GM23338 (cell line): ENCODE measurements around the gene HECTD2. TPM values are rescaled to one million over a fixed set of nuclear protein-coding genes. Genes with fewer than 3 reads are reported as not detected.

Experiments
- ATAC-seq: fragments of 200-7000 bp; cut with Tn5 transposase; 3 replicates; pipeline ENCODE4 v1.9.1; 2020
- DNase-seq: peaks from one replicate; pipeline ENCODE4 v3.0.0-alpha.2; 2015; ENCODE audit warnings: low spot score
- H2AFZ ChIP-seq: fragments of 200-600 bp; sonication (generic); 2 replicates; pipeline ENCODE4 v1.8.0; 2016; ENCODE audit warnings: antibody characterized with exemption, mild to moderate bottlenecking, moderate library complexity
- H3F3A ChIP-seq: fragments of 200-600 bp; sonication (generic); replicated peaks from 2 replicates; pipeline ENCODE4 v1.8.0; 2017; ENCODE audit warnings: antibody characterized with exemption, mixed run types, low read depth
- H3K27ac ChIP-seq: fragments of 200-600 bp; sonication (generic); 2 replicates; pipeline ENCODE4 v1.6.1; 2016; ENCODE audit warnings: low read depth
- H3K27me3 ChIP-seq: fragments of 200-600 bp; sonication (generic); 2 replicates; pipeline ENCODE4 v1.8.0; 2016; ENCODE audit warnings: mild to moderate bottlenecking, mixed run types, moderate library complexity; ENCODE audit not compliant: insufficient read depth
- H3K36me3 ChIP-seq: fragments of 200-600 bp; sonication (generic); 2 replicates; pipeline ENCODE4 v1.8.0; 2016; ENCODE audit warnings: mild to moderate bottlenecking; ENCODE audit not compliant: insufficient read depth
- H3K4me1 ChIP-seq: fragments of 200-600 bp; sonication (generic); 2 replicates; pipeline ENCODE4 v1.8.0; 2016; ENCODE audit warnings: mild to moderate bottlenecking, moderate library complexity; ENCODE audit not compliant: insufficient read depth
- H3K4me2 ChIP-seq: fragments of 200-600 bp; sonication (generic); 2 replicates; pipeline ENCODE4 v1.7.1; 2017; ENCODE audit warnings: mixed run types
- H3K4me3 ChIP-seq: fragments of 200-600 bp; sonication (generic); 2 replicates; pipeline ENCODE4 v1.6.1; 2016; ENCODE audit warnings: mixed run types
- H3K79me2 ChIP-seq: fragments of 200-600 bp; sonication (generic); replicated peaks from 2 replicates; pipeline ENCODE4 v1.8.0; 2017; ENCODE audit warnings: mild to moderate bottlenecking; ENCODE audit not compliant: insufficient read depth
- H3K9me2 ChIP-seq: fragments of 200-600 bp; sonication (generic); 2 replicates; pipeline ENCODE4 v1.8.0; 2017; ENCODE audit not compliant: insufficient read depth
- H4K20me1 ChIP-seq: fragments of 200-600 bp; sonication (generic); replicated peaks from 2 replicates; pipeline ENCODE4 v1.8.0; 2017; ENCODE audit warnings: mild to moderate bottlenecking; ENCODE audit not compliant: insufficient read depth
- H3K27ac Mint-ChIP-seq: 2 replicates; pipeline ENCODE4 v1.8.0; 2020; ENCODE audit warnings: inconsistent platforms, mild to moderate bottlenecking, moderate library complexity, mixed read lengths
- H3K27me3 Mint-ChIP-seq: 3 replicates; pipeline ENCODE4 v1.8.0; 2022; ENCODE audit warnings: low read depth, mild to moderate bottlenecking, moderate library complexity, mixed read lengths, inconsistent platforms; ENCODE audit not compliant: insufficient read depth, poor library complexity
- H3K36me3 Mint-ChIP-seq: 3 replicates; pipeline ENCODE4 v1.8.0; 2021; ENCODE audit warnings: low read depth, mild to moderate bottlenecking, inconsistent platforms, moderate library complexity, mixed read lengths
- H3K4me1 Mint-ChIP-seq: 3 replicates; pipeline ENCODE4 v1.8.0; 2020; ENCODE audit warnings: mild to moderate bottlenecking, inconsistent platforms, mixed read lengths
- H3K4me3 Mint-ChIP-seq: 3 replicates; pipeline ENCODE4 v1.8.0; 2021; ENCODE audit warnings: moderate library complexity, mild to moderate bottlenecking, inconsistent platforms, mixed read lengths
- H3K9me3 Mint-ChIP-seq: 3 replicates; pipeline ENCODE4 v1.8.0; 2020; ENCODE audit warnings: moderate library complexity, mild to moderate bottlenecking, inconsistent platforms, mixed read lengths
- CREB1 ChIP-seq: fragments of 250-450 bp; sonication (Bioruptor Pico); IDR thresholded peaks from 2 replicates; pipeline ENCODE4 v1.5.0; 2020; ENCODE audit warnings: low read depth, mild to moderate bottlenecking, moderate library complexity
- CTCF ChIP-seq, 2 experiments: fragments of 200-600 bp in 1 of 2; sonication (generic) in 1 of 2; conservative IDR thresholded peaks; 2 replicates each; pipeline versions ENCODE4 v1.5.1 to v1.6.1; 2016 to 2017; ENCODE audit warnings: antibody characterized with exemption in 2 of 2, low read depth in 2 of 2, mild to moderate bottlenecking in 2 of 2, moderate library complexity in 1 of 2
- EZH2 ChIP-seq: fragments of 200-600 bp; sonication (generic); IDR thresholded peaks from one replicate; pipeline ENCODE4 v1.8.0; 2017; ENCODE audit warnings: antibody characterized with exemption, mild to moderate bottlenecking, low read depth; ENCODE audit not compliant: unreplicated experiment
- EZH2phosphoT487 ChIP-seq: fragments of 200-600 bp; sonication (generic); IDR thresholded peaks from one replicate; pipeline ENCODE4 v1.8.1; 2018; ENCODE audit warnings: antibody characterized with exemption; ENCODE audit not compliant: unreplicated experiment
- JUNB ChIP-seq: IDR thresholded peaks from one replicate; pipeline ENCODE4 v1.6.1; 2016; ENCODE audit warnings: antibody characterized with exemption; ENCODE audit not compliant: unreplicated experiment
- NANOG ChIP-seq: IDR thresholded peaks from 2 replicates; pipeline ENCODE4 v1.6.1; 2016; ENCODE audit warnings: antibody characterized with exemption, borderline replicate concordance
- POLR2AphosphoS5 ChIP-seq: IDR thresholded peaks from 2 replicates; pipeline ENCODE4 v1.6.1; 2016; ENCODE audit warnings: antibody characterized with exemption, low read depth
- STAT1 ChIP-seq: IDR thresholded peaks from one replicate; pipeline ENCODE4 v1.6.1; 2016; ENCODE audit warnings: antibody characterized with exemption; ENCODE audit not compliant: unreplicated experiment
- ZNF331 ChIP-seq: fragments of 250-450 bp; sonication (Bioruptor Pico); IDR thresholded peaks from 2 replicates; pipeline ENCODE4 v1.5.0; 2020; ENCODE audit warnings: low read depth, mild to moderate bottlenecking, moderate library complexity
- ZNF462 ChIP-seq: fragments of 250-450 bp; sonication (Bioruptor Pico); IDR thresholded peaks from 2 replicates; pipeline ENCODE4 v1.5.0; 2020; ENCODE audit warnings: mild to moderate bottlenecking, moderate library complexity
- polyA plus RNA-seq: library from polyadenylated mRNA; unstranded; fragments of >200 nt; fragmentation: Nextera tagmentation; extraction: Ambion mirVana; gene quantifications from 2 replicates; pipeline ENCODE4 v1.2.1, GENCODE V29; 2016
- total RNA-seq: library from RNA; depleted of rRNA; stranded (reverse); fragments of >200 nt; shearing (Covaris generic); gene quantifications from 2 replicates; pipeline ENCODE4 v1.2.3, GENCODE V29; 2014
- TF ChIP-seq, protein P1 (sequence below): IDR thresholded peaks from 2 replicates; pipeline ENCODE4 v1.6.1; 2016; ENCODE audit warnings: antibody characterized with exemption

HECTD2 gene
- total and polyA plus RNA-seq, 2 experiments from 2014 or later = 8.5 to 14.4 TPM

- no peak overlapping the region for H3K4me3 Mint-ChIP-seq
- ATAC-seq (no peak), DNase-seq (no peak)
- TF ChIP-seq CTCF (conservative IDR thresholded peaks at IDR 0.05; ENCODE audit: low read depth in 2 of 2) (no peak), STAT1 (no peak), POLR2AphosphoS5 (no peak), JUNB (no peak), NANOG (no peak), EZH2 (no peak), ZNF331 (no peak), EZH2phosphoT487 (no peak), CREB1 (CRISPR knock-in tag) (no peak), ZNF462 (CRISPR knock-in tag) (no peak)
- TF ChIP-seq, protein P1, sequence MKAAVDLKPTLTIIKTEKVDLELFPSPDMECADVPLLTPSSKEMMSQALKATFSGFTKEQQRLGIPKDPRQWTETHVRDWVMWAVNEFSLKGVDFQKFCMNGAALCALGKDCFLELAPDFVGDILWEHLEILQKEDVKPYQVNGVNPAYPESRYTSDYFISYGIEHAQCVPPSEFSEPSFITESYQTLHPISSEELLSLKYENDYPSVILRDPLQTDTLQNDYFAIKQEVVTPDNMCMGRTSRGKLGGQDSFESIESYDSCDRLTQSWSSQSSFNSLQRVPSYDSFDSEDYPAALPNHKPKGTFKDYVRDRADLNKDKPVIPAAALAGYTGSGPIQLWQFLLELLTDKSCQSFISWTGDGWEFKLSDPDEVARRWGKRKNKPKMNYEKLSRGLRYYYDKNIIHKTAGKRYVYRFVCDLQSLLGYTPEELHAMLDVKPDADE = no peak
- no peaks in the 10 kb centered on the region for H3K36me3 Mint-ChIP-seq
- H3K27ac ChIP-seq = no peak overlapping the region
- no peaks in the 10 kb centered on the region for H3K9me3 Mint-ChIP-seq
- no peaks in the 10 kb centered on the region for H3K27me3 ChIP-seq
- no peaks in the 10 kb centered on the region for H3K4me1 ChIP-seq
- H3K36me3 ChIP-seq = no peaks in the 10 kb centered on the region
- no peaks in the 10 kb centered on the region for H4K20me1 ChIP-seq
- H3K4me1 Mint-ChIP-seq = no peaks in the 10 kb centered on the region
- no peaks in the 10 kb centered on the region for H3K9me2 ChIP-seq
- H3K79me2 ChIP-seq = no peaks in the 10 kb centered on the region
- H2AFZ ChIP-seq = no peak overlapping the region
- no peaks in the 10 kb centered on the region for H3F3A ChIP-seq
- no peak overlapping the region for H3K27ac Mint-ChIP-seq
- H3K4me2 ChIP-seq = no peak overlapping the region
- H3K4me3 ChIP-seq = no peak overlapping the region
- H3K27me3 Mint-ChIP-seq = no peaks in the 10 kb centered on the region
These were observed 77.9 kb downstream of the HECTD2 start for GRCh38 chr10:91487911-91488582.
